ENCODE data around the gene DENND6B. TPM values are rescaled to one million over a fixed set of nuclear protein-coding genes. Genes with fewer than 3 reads are reported as not detected.

Gene DENND6B
- total and polyA plus RNA-seq, 2 experiments from 2014 or later = 0.71 to 1.3 TPM

DNA sequence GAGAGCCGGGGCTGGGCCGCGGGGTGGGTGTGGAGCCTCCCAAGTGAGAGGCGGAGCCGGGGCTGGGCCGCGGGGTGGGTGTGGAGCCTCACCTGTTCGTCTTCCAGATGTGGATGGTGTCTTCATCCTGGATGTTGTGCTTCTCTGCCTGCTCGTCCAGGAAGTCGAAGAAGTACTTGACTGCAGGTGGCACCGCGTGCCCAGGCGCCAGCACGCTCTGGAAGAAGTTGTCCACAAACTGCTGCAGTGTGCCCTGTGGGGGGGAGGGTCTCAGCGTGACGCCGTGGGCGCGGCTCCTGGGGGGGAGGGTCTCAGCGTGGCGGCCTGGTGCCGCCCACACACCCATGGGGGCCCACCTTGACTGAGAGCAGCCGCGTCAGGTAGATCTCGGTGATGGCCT is 49.1 kb downstream of the DENND6B start:
- Histone ChIP-seq H3K9me2 (ENCODE audit: insufficient read depth) (no peaks in the 10 kb centered on the region), H3K4me2 (no peak overlapping the region), H3K27me3 (ENCODE audit: insufficient read depth) (peaks cover 2% of the 10 kb centered on the region; the same call in 1 of the 2 replicates), H4K20me1 (replicated peaks; ENCODE audit: insufficient read depth) (no peaks in the 10 kb centered on the region), H3K4me3 (no peak overlapping the region), H3K4me1 (ENCODE audit: insufficient read depth) (no peaks in the 10 kb centered on the region), H3F3A (replicated peaks; ENCODE audit: low read depth) (no peaks in the 10 kb centered on the region), H3K27ac (ENCODE audit: low read depth) (no peak overlapping the region), H3K79me2 (replicated peaks; ENCODE audit: insufficient read depth) (no peaks in the 10 kb centered on the region), H3K36me3 (ENCODE audit: insufficient read depth) (0 out of 2 replicates have a peak, but pooled peaks cover 8% of the 10 kb centered on the region), H2AFZ (no peak overlapping the region)
- ATAC-seq (no peak), DNase-seq (ENCODE audit: low spot score) (no peak)
- no peak for TF ChIP-seq CREB1 (CRISPR knock-in tag; IDR thresholded peaks at IDR 0.05; ENCODE audit: low read depth)
- no peak for TF ChIP-seq NANOG (IDR thresholded peaks at IDR 0.05; ENCODE audit: borderline replicate concordance)
- TF ChIP-seq STAT1 (IDR thresholded peaks at IDR 0.05; ENCODE audit: unreplicated experiment) = no peak
- no peak for TF ChIP-seq ZNF331 (CRISPR knock-in tag; IDR thresholded peaks at IDR 0.05; ENCODE audit: low read depth)
- TF ChIP-seq ZNF114 (CRISPR knock-in tag; IDR thresholded peaks at IDR 0.05) = no peak
- TF ChIP-seq REST (IDR thresholded peaks at IDR 0.05; ENCODE audit: unreplicated experiment) = no peak
- TF ChIP-seq, protein P1, sequence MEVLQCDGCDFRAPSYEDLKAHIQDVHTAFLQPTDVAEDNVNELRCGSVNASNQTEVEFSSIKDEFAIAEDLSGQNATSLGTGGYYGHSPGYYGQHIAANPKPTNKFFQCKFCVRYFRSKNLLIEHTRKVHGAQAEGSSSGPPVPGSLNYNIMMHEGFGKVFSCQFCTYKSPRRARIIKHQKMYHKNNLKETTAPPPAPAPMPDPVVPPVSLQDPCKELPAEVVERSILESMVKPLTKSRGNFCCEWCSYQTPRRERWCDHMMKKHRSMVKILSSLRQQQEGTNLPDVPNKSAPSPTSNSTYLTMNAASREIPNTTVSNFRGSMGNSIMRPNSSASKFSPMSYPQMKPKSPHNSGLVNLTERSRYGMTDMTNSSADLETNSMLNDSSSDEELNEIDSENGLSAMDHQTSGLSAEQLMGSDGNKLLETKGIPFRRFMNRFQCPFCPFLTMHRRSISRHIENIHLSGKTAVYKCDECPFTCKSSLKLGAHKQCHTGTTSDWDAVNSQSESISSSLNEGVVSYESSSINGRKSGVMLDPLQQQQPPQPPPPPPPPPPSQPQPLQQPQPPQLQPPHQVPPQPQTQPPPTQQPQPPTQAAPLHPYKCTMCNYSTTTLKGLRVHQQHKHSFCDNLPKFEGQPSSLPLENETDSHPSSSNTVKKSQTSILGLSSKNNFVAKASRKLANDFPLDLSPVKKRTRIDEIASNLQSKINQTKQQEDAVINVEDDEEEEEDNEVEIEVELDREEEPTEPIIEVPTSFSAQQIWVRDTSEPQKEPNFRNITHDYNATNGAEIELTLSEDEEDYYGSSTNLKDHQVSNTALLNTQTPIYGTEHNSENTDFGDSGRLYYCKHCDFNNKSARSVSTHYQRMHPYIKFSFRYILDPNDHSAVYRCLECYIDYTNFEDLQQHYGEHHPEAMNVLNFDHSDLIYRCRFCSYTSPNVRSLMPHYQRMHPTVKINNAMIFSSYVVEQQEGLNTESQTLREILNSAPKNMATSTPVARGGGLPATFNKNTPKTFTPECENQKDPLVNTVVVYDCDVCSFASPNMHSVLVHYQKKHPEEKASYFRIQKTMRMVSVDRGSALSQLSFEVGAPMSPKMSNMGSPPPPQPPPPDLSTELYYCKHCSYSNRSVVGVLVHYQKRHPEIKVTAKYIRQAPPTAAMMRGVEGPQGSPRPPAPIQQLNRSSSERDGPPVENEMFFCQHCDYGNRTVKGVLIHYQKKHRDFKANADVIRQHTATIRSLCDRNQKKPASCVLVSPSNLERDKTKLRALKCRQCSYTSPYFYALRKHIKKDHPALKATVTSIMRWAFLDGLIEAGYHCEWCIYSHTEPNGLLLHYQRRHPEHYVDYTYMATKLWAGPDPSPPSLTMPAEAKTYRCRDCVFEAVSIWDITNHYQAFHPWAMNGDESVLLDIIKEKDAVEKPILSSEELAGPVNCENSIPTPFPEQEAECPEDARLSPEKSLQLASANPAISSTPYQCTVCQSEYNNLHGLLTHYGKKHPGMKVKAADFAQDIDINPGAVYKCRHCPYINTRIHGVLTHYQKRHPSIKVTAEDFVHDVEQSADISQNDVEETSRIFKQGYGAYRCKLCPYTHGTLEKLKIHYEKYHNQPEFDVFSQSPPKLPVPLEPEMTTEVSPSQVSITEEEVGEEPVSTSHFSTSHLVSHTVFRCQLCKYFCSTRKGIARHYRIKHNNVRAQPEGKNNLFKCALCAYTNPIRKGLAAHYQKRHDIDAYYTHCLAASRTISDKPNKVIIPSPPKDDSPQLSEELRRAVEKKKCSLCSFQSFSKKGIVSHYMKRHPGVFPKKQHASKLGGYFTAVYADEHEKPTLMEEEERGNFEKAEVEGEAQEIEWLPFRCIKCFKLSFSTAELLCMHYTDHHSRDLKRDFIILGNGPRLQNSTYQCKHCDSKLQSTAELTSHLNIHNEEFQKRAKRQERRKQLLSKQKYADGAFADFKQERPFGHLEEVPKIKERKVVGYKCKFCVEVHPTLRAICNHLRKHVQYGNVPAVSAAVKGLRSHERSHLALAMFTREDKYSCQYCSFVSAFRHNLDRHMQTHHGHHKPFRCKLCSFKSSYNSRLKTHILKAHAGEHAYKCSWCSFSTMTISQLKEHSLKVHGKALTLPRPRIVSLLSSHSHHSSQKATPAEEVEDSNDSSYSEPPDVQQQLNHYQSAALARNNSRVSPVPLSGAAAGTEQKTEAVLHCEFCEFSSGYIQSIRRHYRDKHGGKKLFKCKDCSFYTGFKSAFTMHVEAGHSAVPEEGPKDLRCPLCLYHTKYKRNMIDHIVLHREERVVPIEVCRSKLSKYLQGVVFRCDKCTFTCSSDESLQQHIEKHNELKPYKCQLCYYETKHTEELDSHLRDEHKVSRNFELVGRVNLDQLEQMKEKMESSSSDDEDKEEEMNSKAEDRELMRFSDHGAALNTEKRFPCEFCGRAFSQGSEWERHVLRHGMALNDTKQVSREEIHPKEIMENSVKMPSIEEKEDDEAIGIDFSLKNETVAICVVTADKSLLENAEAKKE (CRISPR knock-in tag; IDR thresholded peaks at IDR 0.05) = no peak
- no peak for TF ChIP-seq CTCF (conservative IDR thresholded peaks at IDR 0.05; ENCODE audit: low read depth in 2 of 2)
- no peak for TF ChIP-seq ETS1 (IDR thresholded peaks at IDR 0.05)
- TF ChIP-seq EZH2 (IDR thresholded peaks at IDR 0.05; ENCODE audit: low read depth, unreplicated experiment) = no peak
- TF ChIP-seq POLR2AphosphoS5 (IDR thresholded peaks at IDR 0.05; ENCODE audit: low read depth) = no peak
- TF ChIP-seq EZH2phosphoT487 (IDR thresholded peaks at IDR 0.05; ENCODE audit: unreplicated experiment) = no peak
- no peak overlapping the region for H3K27ac Mint-ChIP-seq
- H3K4me1 Mint-ChIP-seq = no peaks in the 10 kb centered on the region
- H3K36me3 Mint-ChIP-seq (ENCODE audit: low read depth) = peaks cover 70% of the 10 kb centered on the region
- H3K27me3 Mint-ChIP-seq (ENCODE audit: insufficient read depth, low read depth, poor library complexity) = peaks cover 10% of the 10 kb centered on the region
- H3K9me3 Mint-ChIP-seq = peaks cover 18% of the 10 kb centered on the region
- H3K4me3 Mint-ChIP-seq = no peak overlapping the region

Data from GM23338 (cell line).